22Rv1 (cell line): Measurements from ENCODE around the gene STH.

Source experiments
- CTCF ChIP-seq: fragments of 450-650 bp; IDR thresholded peaks from 2 replicates; pipeline ENCODE4 v1.5.1; 2017; ENCODE audit warnings: mild to moderate bottlenecking
- ZFX ChIP-seq: fragments of 450-650 bp; IDR thresholded peaks from 2 replicates; pipeline ENCODE4 v1.6.1; 2017; ENCODE audit warnings: antibody characterized with exemption, borderline replicate concordance

GRCh38 chr17:45987706-45988105, 11.3 kb upstream of the STH start:
- no peak for TF ChIP-seq CTCF
- TF ChIP-seq ZFX = no peak
